HepG2 (cell line): Measurements from ENCODE around the gene NPPA. TPM values are rescaled to one million over a fixed set of nuclear protein-coding genes. Genes with fewer than 3 reads are reported as not detected.

Experiments
- ATF1 ChIP-seq: IDR thresholded peaks from 2 replicates; pipeline ENCODE4 v1.6.1; 2016; ENCODE audit warnings: mild to moderate bottlenecking, control low read depth
- DPF2 ChIP-seq: sonication (generic); formaldehyde crosslinking; IDR thresholded peaks from 2 replicates; pipeline ENCODE4 v1.4.0; 2020; ENCODE audit warnings: mild to moderate bottlenecking, low read depth, missing genetic modification reagents, borderline replicate concordance
- FOSL1 ChIP-seq: sonication (generic); formaldehyde crosslinking; IDR thresholded peaks from 2 replicates; pipeline ENCODE4 v1.9.0; 2021; ENCODE audit warnings: missing genetic modification reagents, borderline replicate concordance
- LCORL ChIP-seq, 2 experiments: fragments of 450-650 bp in 1 of 2; sonication (generic) in 1 of 2; formaldehyde crosslinking in 1 of 2; IDR thresholded peaks; 2 replicates each; pipeline versions ENCODE4 v1.5.0 to v1.6.1; 2017 to 2020; ENCODE audit warnings: antibody characterized with exemption in 1 of 2, missing genetic modification reagents in 1 of 2
- NCOA5 ChIP-seq: sonication (generic); formaldehyde crosslinking; IDR thresholded peaks from 2 replicates; pipeline ENCODE4 v1.4.0; 2020; ENCODE audit warnings: missing genetic modification reagents
- NRL ChIP-seq: sonication (generic); formaldehyde crosslinking; IDR thresholded peaks from 2 replicates; pipeline ENCODE4 v1.5.0; 2020; ENCODE audit warnings: missing genetic modification reagents, mild to moderate bottlenecking, moderate library complexity, borderline replicate concordance
- PITX1 ChIP-seq: sonication (generic); formaldehyde crosslinking; IDR thresholded peaks from 2 replicates; pipeline ENCODE4 v1.5.1; 2020; ENCODE audit warnings: mild to moderate bottlenecking, missing genetic modification reagents
- RFXAP ChIP-seq: sonication (generic); formaldehyde crosslinking; IDR thresholded peaks from 2 replicates; pipeline ENCODE4 v1.4.0; 2020; ENCODE audit warnings: missing genetic modification reagents, borderline replicate concordance
- SP5 ChIP-seq: IDR thresholded peaks from 2 replicates; pipeline ENCODE4 v1.6.1; 2016; ENCODE audit warnings: low read depth, borderline replicate concordance
- ZBTB38 ChIP-seq: sonication (generic); formaldehyde crosslinking; IDR thresholded peaks from 2 replicates; pipeline ENCODE4 v1.5.1; 2020; ENCODE audit warnings: mild to moderate bottlenecking, missing genetic modification reagents
- ZNF121 ChIP-seq: sonication (generic); formaldehyde crosslinking; IDR thresholded peaks from 2 replicates; pipeline ENCODE4 v1.5.0; 2020; ENCODE audit warnings: mild to moderate bottlenecking, missing genetic modification reagents
- ZNF274 ChIP-seq: sonication (generic); formaldehyde crosslinking; IDR thresholded peaks from 2 replicates; pipeline ENCODE4 v1.5.1; 2020; ENCODE audit warnings: mild to moderate bottlenecking, missing genetic modification reagents
- ZNF3 ChIP-seq: IDR thresholded peaks from 2 replicates; pipeline ENCODE4 v1.7.0; 2017; ENCODE audit warnings: inconsistent platforms
- ZNF530 ChIP-seq: sonication (generic); formaldehyde crosslinking; IDR thresholded peaks from 2 replicates; pipeline ENCODE4 v1.5.0; 2020; ENCODE audit warnings: low read depth, mild to moderate bottlenecking, missing genetic modification reagents
- ZNF598 ChIP-seq: sonication (generic); formaldehyde crosslinking; IDR thresholded peaks from 2 replicates; pipeline ENCODE4 v1.5.1; 2020; ENCODE audit warnings: mild to moderate bottlenecking, missing genetic modification reagents, borderline replicate concordance
- ZNF652 ChIP-seq: IDR thresholded peaks from 2 replicates; pipeline ENCODE4 v1.6.1; 2016; ENCODE audit warnings: low read depth, borderline replicate concordance
- polyA plus RNA-seq, 8 experiments: library from polyadenylated mRNA; depleted of rRNA in 3 of 8; stranded (reverse) in 7 of 8; unstranded in 1 of 8; fragments of >200 nt; fragmentation: Illumina TruSeq in 4 of 8; extraction: Trizol in 4 of 8; gene quantifications; 2 replicates each; pipeline versions ENCODE4 v1.2.1 to v1.2.3, GENCODE V29; 2011 to 2016; ENCODE audit warnings: low read depth in 4 of 8, missing spikeins in 1 of 8, mixed read lengths in 1 of 8; ENCODE audit not compliant: insufficient read depth in 1 of 8
- total RNA-seq, 5 experiments: library from RNA; depleted of rRNA; stranded (reverse); fragments of >200 nt; fragmentation: Illumina TruSeq; extraction: Trizol; gene quantifications; 2 replicates each; pipeline ENCODE4 v1.2.3, GENCODE V29; 2016; ENCODE audit warnings: low read depth in 1 of 5
- TF ChIP-seq, protein P1 (sequence below): sonication (generic); formaldehyde crosslinking; IDR thresholded peaks from 2 replicates; pipeline ENCODE4 v1.5.1; 2020; ENCODE audit warnings: mild to moderate bottlenecking, missing genetic modification reagents, moderate library complexity
- TF ChIP-seq, protein P2 (sequence below): sonication (generic); formaldehyde crosslinking; IDR thresholded peaks from 2 replicates; pipeline ENCODE4 v1.5.1; 2020; ENCODE audit warnings: missing genetic modification reagents, mild to moderate bottlenecking, borderline replicate concordance
- TF ChIP-seq, protein P3 (sequence below): sonication (generic); formaldehyde crosslinking; IDR thresholded peaks from 2 replicates; pipeline ENCODE4 v1.4.0; 2020; ENCODE audit warnings: mild to moderate bottlenecking, missing genetic modification reagents
- TF ChIP-seq, protein P4 (sequence below): sonication (generic); formaldehyde crosslinking; IDR thresholded peaks from 2 replicates; pipeline ENCODE4 v1.8.0; 2022; ENCODE audit warnings: missing genetic modification reagents, mild to moderate bottlenecking, inconsistent platforms, borderline replicate concordance
- TF ChIP-seq, protein P5 (sequence below): sonication (generic); formaldehyde crosslinking; IDR thresholded peaks from 2 replicates; pipeline ENCODE4 v1.8.0; 2022; ENCODE audit warnings: mild to moderate bottlenecking, missing genetic modification reagents, moderate library complexity
- TF ChIP-seq, protein P6 (sequence below), 2 experiments: fragments of 450-650 bp in 1 of 2; sonication (generic) in 1 of 2; formaldehyde crosslinking; IDR thresholded peaks; 2 replicates each; pipeline versions ENCODE4 v1.5.0 to v1.8.0; 2020 to 2022; ENCODE audit warnings: mild to moderate bottlenecking in 1 of 2, missing genetic modification reagents in 1 of 2

The NPPA gene
- total and polyA plus RNA-seq, 2 of the 13 experiments (the other 11 are each of a cell fraction or from before 2014, with no cell fraction given): not detected

DNA sequence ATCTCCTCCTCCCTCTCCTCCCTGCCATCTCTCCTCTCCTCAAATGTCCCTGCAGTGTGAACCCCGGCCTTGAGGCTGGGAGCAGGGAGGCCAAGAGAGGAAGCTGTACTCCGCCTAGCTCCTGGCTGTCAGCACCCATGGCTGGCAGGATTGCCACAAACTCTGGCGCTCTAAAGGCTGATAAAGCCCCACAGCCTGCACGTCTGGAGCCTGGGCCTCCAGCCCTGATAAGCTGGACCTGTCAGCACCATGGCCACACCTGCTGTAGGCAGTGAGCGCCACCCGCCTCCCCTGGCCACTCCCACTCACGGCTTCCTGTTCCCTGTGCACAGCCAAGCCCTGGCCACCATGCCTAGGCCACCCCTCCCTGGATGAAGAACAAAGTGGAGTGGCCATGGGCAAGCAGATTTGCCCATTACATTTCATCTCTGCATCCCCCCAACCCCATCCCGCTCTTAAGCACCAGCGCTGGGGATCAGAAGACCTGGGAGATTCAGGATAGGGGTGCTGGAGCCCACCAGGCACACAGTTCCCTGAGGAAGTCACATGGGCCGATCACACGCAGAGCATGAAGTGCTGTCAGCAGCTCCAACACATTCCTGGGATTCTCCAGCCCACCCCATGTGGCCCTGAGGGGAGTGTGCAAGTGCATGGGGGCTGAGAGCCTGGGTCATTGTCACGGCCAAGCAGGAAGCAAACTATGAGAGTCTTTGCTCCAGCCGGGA, 35.4 kb upstream of the NPPA start (continued):
- no peak for TF ChIP-seq LCORL (IDR thresholded peaks at IDR 0.05)
- no peak for TF ChIP-seq LCORL (CRISPR knock-in tag; IDR thresholded peaks at IDR 0.05)
- no peak for TF ChIP-seq FOSL1 (CRISPR knock-in tag)
- TF ChIP-seq ZNF3 (CRISPR knock-in tag): no peak
- 0 out of 2 replicates have a peak, but pooled peaks have one; percentile 21 for TF ChIP-seq ZBTB38 (CRISPR knock-in tag)
- TF ChIP-seq, protein P1, sequence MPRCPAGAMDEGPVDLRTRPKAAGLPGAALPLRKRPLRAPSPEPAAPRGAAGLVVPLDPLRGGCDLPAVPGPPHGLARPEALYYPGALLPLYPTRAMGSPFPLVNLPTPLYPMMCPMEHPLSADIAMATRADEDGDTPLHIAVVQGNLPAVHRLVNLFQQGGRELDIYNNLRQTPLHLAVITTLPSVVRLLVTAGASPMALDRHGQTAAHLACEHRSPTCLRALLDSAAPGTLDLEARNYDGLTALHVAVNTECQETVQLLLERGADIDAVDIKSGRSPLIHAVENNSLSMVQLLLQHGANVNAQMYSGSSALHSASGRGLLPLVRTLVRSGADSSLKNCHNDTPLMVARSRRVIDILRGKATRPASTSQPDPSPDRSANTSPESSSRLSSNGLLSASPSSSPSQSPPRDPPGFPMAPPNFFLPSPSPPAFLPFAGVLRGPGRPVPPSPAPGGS (CRISPR knock-in tag): 0 out of 2 replicates have a peak, but pooled peaks have one; percentile 55
- no peak for TF ChIP-seq DPF2 (CRISPR knock-in tag)
- TF ChIP-seq, protein P2, sequence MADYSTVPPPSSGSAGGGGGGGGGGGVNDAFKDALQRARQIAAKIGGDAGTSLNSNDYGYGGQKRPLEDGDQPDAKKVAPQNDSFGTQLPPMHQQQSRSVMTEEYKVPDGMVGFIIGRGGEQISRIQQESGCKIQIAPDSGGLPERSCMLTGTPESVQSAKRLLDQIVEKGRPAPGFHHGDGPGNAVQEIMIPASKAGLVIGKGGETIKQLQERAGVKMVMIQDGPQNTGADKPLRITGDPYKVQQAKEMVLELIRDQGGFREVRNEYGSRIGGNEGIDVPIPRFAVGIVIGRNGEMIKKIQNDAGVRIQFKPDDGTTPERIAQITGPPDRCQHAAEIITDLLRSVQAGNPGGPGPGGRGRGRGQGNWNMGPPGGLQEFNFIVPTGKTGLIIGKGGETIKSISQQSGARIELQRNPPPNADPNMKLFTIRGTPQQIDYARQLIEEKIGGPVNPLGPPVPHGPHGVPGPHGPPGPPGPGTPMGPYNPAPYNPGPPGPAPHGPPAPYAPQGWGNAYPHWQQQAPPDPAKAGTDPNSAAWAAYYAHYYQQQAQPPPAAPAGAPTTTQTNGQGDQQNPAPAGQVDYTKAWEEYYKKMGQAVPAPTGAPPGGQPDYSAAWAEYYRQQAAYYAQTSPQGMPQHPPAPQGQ (CRISPR knock-in tag): no peak
- no peak for TF ChIP-seq NCOA5
- TF ChIP-seq SP5 (CRISPR knock-in tag): 0 out of 2 replicates have a peak, but pooled peaks have one; percentile 25
- TF ChIP-seq ZNF530 (CRISPR knock-in tag): no peak
- no peak for TF ChIP-seq NRL (CRISPR knock-in tag)
- 0 out of 2 replicates have a peak, but pooled peaks have one; percentile 32 for TF ChIP-seq ZNF274 (CRISPR knock-in tag)
- TF ChIP-seq ATF1: no peak
- no peak for TF ChIP-seq RFXAP (CRISPR knock-in tag)
- TF ChIP-seq ZNF121 (CRISPR knock-in tag): no peak
- TF ChIP-seq ZNF598: peak; percentile 41; the same call in 1 of the 2 replicates
- no peak for TF ChIP-seq ZNF652 (CRISPR knock-in tag)
- TF ChIP-seq, protein P3, sequence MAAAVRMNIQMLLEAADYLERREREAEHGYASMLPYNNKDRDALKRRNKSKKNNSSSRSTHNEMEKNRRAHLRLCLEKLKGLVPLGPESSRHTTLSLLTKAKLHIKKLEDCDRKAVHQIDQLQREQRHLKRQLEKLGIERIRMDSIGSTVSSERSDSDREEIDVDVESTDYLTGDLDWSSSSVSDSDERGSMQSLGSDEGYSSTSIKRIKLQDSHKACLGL (CRISPR knock-in tag): no peak
- TF ChIP-seq, protein P4, sequence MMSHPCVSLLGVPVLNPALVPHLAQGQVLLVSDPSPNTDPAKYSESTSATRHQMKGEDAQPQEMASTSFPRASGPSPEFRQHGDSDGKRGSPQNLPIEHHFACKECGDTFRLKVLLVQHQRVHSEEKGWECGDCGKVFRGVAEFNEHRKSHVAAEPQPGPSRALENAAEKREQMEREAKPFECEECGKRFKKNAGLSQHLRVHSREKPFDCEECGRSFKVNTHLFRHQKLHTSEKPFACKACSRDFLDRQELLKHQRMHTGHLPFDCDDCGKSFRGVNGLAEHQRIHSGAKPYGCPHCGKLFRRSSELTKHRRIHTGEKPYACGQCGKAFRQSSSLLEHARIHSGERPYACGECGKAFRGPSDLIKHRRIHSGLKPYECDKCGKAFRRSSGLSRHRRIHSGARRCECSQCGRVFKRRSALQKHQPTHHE: no peak
- no peak for TF ChIP-seq PITX1 (CRISPR knock-in tag)
- TF ChIP-seq, protein P5, sequence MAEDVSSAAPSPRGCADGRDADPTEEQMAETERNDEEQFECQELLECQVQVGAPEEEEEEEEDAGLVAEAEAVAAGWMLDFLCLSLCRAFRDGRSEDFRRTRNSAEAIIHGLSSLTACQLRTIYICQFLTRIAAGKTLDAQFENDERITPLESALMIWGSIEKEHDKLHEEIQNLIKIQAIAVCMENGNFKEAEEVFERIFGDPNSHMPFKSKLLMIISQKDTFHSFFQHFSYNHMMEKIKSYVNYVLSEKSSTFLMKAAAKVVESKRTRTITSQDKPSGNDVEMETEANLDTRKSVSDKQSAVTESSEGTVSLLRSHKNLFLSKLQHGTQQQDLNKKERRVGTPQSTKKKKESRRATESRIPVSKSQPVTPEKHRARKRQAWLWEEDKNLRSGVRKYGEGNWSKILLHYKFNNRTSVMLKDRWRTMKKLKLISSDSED (CRISPR knock-in tag): no peak
- TF ChIP-seq, protein P6, sequence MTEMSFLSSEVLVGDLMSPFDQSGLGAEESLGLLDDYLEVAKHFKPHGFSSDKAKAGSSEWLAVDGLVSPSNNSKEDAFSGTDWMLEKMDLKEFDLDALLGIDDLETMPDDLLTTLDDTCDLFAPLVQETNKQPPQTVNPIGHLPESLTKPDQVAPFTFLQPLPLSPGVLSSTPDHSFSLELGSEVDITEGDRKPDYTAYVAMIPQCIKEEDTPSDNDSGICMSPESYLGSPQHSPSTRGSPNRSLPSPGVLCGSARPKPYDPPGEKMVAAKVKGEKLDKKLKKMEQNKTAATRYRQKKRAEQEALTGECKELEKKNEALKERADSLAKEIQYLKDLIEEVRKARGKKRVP (CRISPR knock-in tag; IDR thresholded peaks at IDR 0.05): no peak
